HEK293 (cell line): ENCODE measurements around the gene TMIGD1.

Source experiments
- CTCF ChIA-PET: fragments of 350-600 bp; formaldehyde crosslinking; extraction: SDS; loops from one replicate; lab custom pipeline; 2021; ENCODE audit warnings: antibody characterized with exemption; lab: Yijun Ruan, JAX
- POLR2A ChIA-PET: fragments of 300-600 bp; formaldehyde crosslinking; extraction: SDS; loops from one replicate; lab custom pipeline; 2020; ENCODE audit warnings: antibody characterized with exemption, inconsistent platforms; lab: Yijun Ruan, JAX
- H3K27ac ChIP-seq: fragments of 200-500 bp; sonication (Bioruptor generic); 2 replicates; pipeline ENCODE4 v1.5.1; 2014; ENCODE audit warnings: low read depth, low read length, control low read depth, inconsistent platforms; ENCODE audit errors: extremely low read depth
- H3K36me3 ChIP-seq, 2 experiments: fragments of 200-500 bp in 1 of 2; sonication (Bioruptor generic) in 1 of 2; 1 replicate in 1 of 2; 2 replicates in 1 of 2; pipeline ENCODE4 v1.5.1; 2014 to 2017; ENCODE audit warnings: inconsistent platforms in 2 of 2, low read length in 2 of 2; ENCODE audit not compliant: control insufficient read depth in 2 of 2, insufficient read depth in 1 of 2
- H3K4me1 ChIP-seq: fragments of 200-500 bp; sonication (Bioruptor generic); 2 replicates; pipeline ENCODE4 v1.5.1; 2014; ENCODE audit warnings: mild to moderate bottlenecking, low read length, inconsistent platforms; ENCODE audit not compliant: control insufficient read depth, insufficient read depth
- H3K4me3 ChIP-seq: 2 replicates; pipeline ENCODE4 v1.5.1; 2011; ENCODE audit warnings: low read depth, mild to moderate bottlenecking, control low read depth, low read length, moderate library complexity
- H3K9me3 ChIP-seq: fragments of 200-500 bp; sonication (Bioruptor generic); 2 replicates; pipeline ENCODE4 v1.5.1; 2014; ENCODE audit warnings: low read depth, low read length, inconsistent platforms; ENCODE audit not compliant: control insufficient read depth, insufficient read depth
- PRDM10 ChIP-seq: fragments of 450-650 bp; formaldehyde crosslinking; IDR thresholded peaks from 2 replicates; pipeline ENCODE4 v1.5.1; 2016; ENCODE audit warnings: missing biosample characterization, missing genetic modification characterization
- ZNF777 ChIP-seq: fragments of 450-650 bp; formaldehyde crosslinking; IDR thresholded peaks from 2 replicates; pipeline ENCODE4 v1.5.1; 2017; ENCODE audit warnings: missing biosample characterization, missing genetic modification characterization, borderline replicate concordance

The TMIGD1 gene

GRCh38 chr17:30267625-30268024 is 66.2 kb downstream of the TMIGD1 start:
- POLR2A ChIA-PET = no interaction called here
- peak; percentile 63 for TF ChIP-seq PRDM10 (tag by site-specific recombination)
- no peak for TF ChIP-seq ZNF777
- Histone ChIP-seq H3K4me1 (peaks cover 13% of the 10 kb centered on the region), H3K27ac (no peak overlapping the region), H3K9me3 (no peaks in the 10 kb centered on the region), H3K4me3 (no peak overlapping the region), H3K36me3 (peaks cover 65 to 83% of the 10 kb centered on the region in 2 experiments)
- CTCF ChIA-PET = interaction anchor here (0.6 kb wide), 1 partner anchor 32 kb away, joined by 3 read pairs; no protein-coding TSS in a partner anchor
